ENCODE data around the gene GSTA4. TPM values are rescaled to one million over a fixed set of nuclear protein-coding genes. Genes with fewer than 3 reads are reported as not detected.

The GSTA4 gene
- 10 to 100 TPM in 3 of 4 donors, 1 to 10 TPM in 1; 7.9 to 22.1 (median 19.1) TPM for total RNA-seq

GRCh38 chr6:52995089-52995912, at the start of gene GSTA4:
Gene GSTA4, minus strand, starts transcription at chr6:52995284. Its CDS starts 1,041 bp downstream, at chr6:52994243.
- peak; percentile 76 for DNase-seq (ENCODE audit: low spot score)
- peak; percentile 100 for ATAC-seq (ENCODE audit: low FRiP score)
- TF ChIP-seq CTCF (IDR thresholded peaks at IDR 0.05) = peak in 1 of 3 donors; percentile 23

DNA sequence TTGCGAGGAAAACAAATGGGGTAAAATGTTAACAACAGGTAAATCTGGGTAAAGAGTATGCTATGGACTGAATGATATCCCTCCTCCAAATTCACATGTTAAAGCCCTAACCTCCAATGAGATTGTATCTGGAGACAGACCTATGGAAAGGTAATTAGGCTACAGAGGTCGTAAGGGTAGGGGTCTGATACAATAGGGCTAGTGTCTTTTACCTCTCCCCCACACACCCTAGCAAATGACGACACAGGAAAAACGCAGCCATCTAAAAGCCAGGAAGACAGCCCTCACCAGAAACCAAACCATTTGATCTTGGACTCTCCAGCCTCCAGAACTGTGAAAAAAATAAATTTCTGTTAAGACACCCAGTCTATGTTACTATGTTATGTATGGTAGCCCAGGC, 49.5 kb upstream of the GSTA4 start:
- no peak for TF ChIP-seq CTCF (IDR thresholded peaks at IDR 0.05)
- DNase-seq (ENCODE audit: low spot score) = no peak
- ATAC-seq (ENCODE audit: low FRiP score) = no peak

GRCh38 chr6:53044071-53044470, 49.0 kb upstream of the GSTA4 start:
- peak; percentile 58 for ATAC-seq (ENCODE audit: low FRiP score)
- TF ChIP-seq CTCF (IDR thresholded peaks at IDR 0.05) = no peak
- DNase-seq (ENCODE audit: low spot score) = no peak

DNA sequence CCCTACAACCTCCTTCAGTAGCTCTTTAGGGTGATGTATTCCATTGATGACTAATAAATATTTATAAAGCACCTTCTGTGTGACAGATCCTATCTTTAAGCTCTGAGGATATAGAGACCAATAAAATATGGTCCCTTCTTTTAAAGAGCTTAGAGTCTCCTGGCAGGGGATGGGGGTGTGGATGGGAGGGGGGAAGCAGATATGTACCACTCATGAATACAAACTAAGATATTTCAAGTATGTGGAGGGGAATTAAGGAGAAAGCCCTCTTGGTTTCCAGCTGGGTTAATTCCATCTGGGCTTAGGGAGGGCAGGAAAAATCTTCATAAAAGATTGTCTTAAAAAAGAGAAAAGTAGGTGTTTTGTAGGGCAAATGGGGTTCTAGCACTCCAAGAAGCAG, 48.5 kb upstream of the GSTA4 start:
- no peak for TF ChIP-seq CTCF (IDR thresholded peaks at IDR 0.05)
- ATAC-seq (ENCODE audit: low FRiP score) (peak; percentile 29), DNase-seq (ENCODE audit: low spot score) (no peak)

DNA sequence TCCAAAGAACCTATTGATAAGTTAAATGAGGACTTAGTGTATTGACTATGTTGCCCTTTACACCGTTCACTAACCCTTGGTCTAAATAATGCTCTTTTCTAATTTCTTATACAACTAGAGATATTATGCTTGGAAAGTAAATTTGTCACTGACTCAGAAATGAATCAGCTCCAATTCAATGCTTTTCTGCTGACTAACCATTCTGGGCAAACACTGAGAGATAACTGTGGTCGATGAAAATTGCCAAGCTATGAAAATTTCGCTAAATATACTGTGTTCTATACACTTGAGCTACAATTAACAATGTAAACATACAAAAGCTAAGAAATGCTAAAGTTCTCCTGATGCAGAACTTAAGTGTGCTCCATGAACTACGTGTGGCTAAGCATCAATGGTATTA, 47.0 kb upstream of the GSTA4 start:
- ATAC-seq (ENCODE audit: low FRiP score) (peak; percentile 19), DNase-seq (ENCODE audit: low spot score) (no peak)
- TF ChIP-seq CTCF (IDR thresholded peaks at IDR 0.05) = no peak

- ATAC-seq (ENCODE audit: low FRiP score) = no peak
- no peak for DNase-seq (ENCODE audit: low spot score)
- no peak for TF ChIP-seq CTCF (IDR thresholded peaks at IDR 0.05)
Measured at GRCh38 chr6:53041356-53041755, 46.3 kb upstream of the GSTA4 start.

DNA sequence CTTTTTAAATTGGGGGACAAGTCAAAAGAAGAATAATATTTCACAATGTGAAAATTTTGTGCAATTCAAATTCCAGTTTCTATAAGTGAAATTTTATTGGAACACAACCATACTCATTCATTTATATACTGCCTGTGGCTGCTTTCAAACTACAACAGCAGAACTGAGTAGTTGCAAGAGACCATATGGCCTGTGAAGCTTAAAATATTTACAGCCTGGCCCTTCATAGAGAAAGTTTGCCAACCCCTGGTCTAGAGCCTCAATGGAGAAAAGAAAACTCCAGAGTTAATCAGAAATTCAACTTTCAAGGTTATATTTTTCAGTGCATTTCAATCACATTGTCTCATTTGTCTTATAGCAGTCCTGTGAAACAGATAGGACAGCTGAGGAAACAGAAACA, 43.5 kb upstream of the GSTA4 start:
- no peak for ATAC-seq (ENCODE audit: low FRiP score)
- TF ChIP-seq CTCF (IDR thresholded peaks at IDR 0.05) = no peak
- DNase-seq (ENCODE audit: low spot score) = no peak

All from omental fat pad (tissue), 4 donors.